GM13977 (cell line): Measurements from ENCODE around the gene CRCP.

Experiments
- DNase-seq: peaks from one replicate; pipeline ENCODE4 v3.0.0; 2012; ENCODE audit warnings: low spot score
- CTCF ChIP-seq: IDR thresholded peaks from 2 replicates; pipeline ENCODE4 v1.5.1; 2012; ENCODE audit warnings: mild to moderate bottlenecking, control low read depth; ENCODE audit not compliant: insufficient read depth; ENCODE audit errors: extremely low read depth, missing control alignments
- in situ Hi-C: fragments of 300-500 bp; cut with MboI; formaldehyde crosslinking; loops from one replicate; pipeline ENCODE4 v1.12.0; 2022; ENCODE audit warnings: low sequenced_read_pairs, low pct_unique_long_range_greater_than_20kb, mixed read lengths, inconsistent platforms; ENCODE audit not compliant: unreplicated experiment

The CRCP gene

GRCh38 chr7:66076462-66077329 lies 38.0 kb upstream of the CRCP start:
- in situ Hi-C loops: no loop called here
- no peak for TF ChIP-seq CTCF
- DNase-seq: no peak

GRCh38 chr7:66078067-66078466 lies 36.6 kb upstream of the CRCP start:
- in situ Hi-C loops: no loop called here
- no peak for TF ChIP-seq CTCF
- DNase-seq: no peak

GRCh38 chr7:66082083-66082482 lies 32.6 kb upstream of the CRCP start:
- in situ Hi-C loops: no loop called here
- TF ChIP-seq CTCF: no peak

GRCh38 chr7:66082886-66083415 lies 31.7 kb upstream of the CRCP start:
- no peak for DNase-seq
- in situ Hi-C loops: no loop called here
- no peak for TF ChIP-seq CTCF

More at GRCh38 chr7:66082083-66082482, 32.6 kb upstream of the CRCP start:
- DNase-seq: no peak

- in situ Hi-C loops: no loop called here
- TF ChIP-seq CTCF: no peak
- DNase-seq: no peak
Measured at GRCh38 chr7:66083677-66084076, 31.0 kb upstream of the CRCP start.

- in situ Hi-C loops: no loop called here
- DNase-seq: no peak
- no peak for TF ChIP-seq CTCF
Measured at GRCh38 chr7:66088861-66089838, 25.5 kb upstream of the CRCP start.
